WTC11 (cell line): Measurements from ENCODE around the gene SLC2A6. TPM values are rescaled to one million over a fixed set of nuclear protein-coding genes. Genes with fewer than 3 reads are reported as not detected.

Experiments used
- ATAC-seq: fragments of 200-7000 bp; cut with Tn5 transposase; 2 replicates; pipeline ENCODE4 v1.10.0; 2021; ENCODE audit warnings: mild to moderate bottlenecking, moderate library complexity
- CTCF ChIA-PET: fragments of 300-600 bp; sonication (Branson Sonifier 250); formaldehyde crosslinking; loops from one replicate; lab custom pipeline; 2021; ENCODE audit warnings: antibody characterized with exemption; lab: Charles Lee
- POLR2A ChIA-PET: fragments of 350-600 bp; sonication (Branson Sonifier 250); formaldehyde crosslinking; loops from one replicate; lab custom pipeline; 2021; ENCODE audit warnings: antibody characterized with exemption; lab: Charles Lee
- DNase-seq: peaks from one replicate; pipeline ENCODE4 v3.0.0; 2021; ENCODE audit warnings: low spot score
- H3K27ac Mint-ChIP-seq: 2 replicates; pipeline ENCODE4 v1.8.0; 2021; ENCODE audit warnings: mixed read lengths
- H3K27me3 Mint-ChIP-seq: 2 replicates; pipeline ENCODE4 v1.8.0; 2021; ENCODE audit warnings: low read depth, mild to moderate bottlenecking, moderate library complexity, mixed read lengths
- H3K36me3 Mint-ChIP-seq: 2 replicates; pipeline ENCODE4 v1.8.0; 2021; ENCODE audit warnings: mixed read lengths
- H3K4me1 Mint-ChIP-seq: 2 replicates; pipeline ENCODE4 v1.8.0; 2022; ENCODE audit warnings: mixed read lengths
- H3K4me3 Mint-ChIP-seq: 2 replicates; pipeline ENCODE4 v1.8.0; 2021; ENCODE audit warnings: mild to moderate bottlenecking, moderate library complexity, mixed read lengths
- H3K9me3 Mint-ChIP-seq: 2 replicates; pipeline ENCODE4 v1.8.0; 2021; ENCODE audit warnings: mixed read lengths
- ARID4B ChIP-seq: sonication (generic); formaldehyde crosslinking; IDR thresholded peaks from 2 replicates; pipeline ENCODE4 v1.8.0; 2023; ENCODE audit warnings: missing genetic modification reagents, mild to moderate bottlenecking, borderline replicate concordance
- ATF2 ChIP-seq: sonication (generic); formaldehyde crosslinking; IDR thresholded peaks from 2 replicates; pipeline ENCODE4 v1.8.1; 2022; ENCODE audit warnings: low read depth, missing genetic modification reagents, borderline replicate concordance
- CREM ChIP-seq: sonication (generic); formaldehyde crosslinking; IDR thresholded peaks from 2 replicates; pipeline ENCODE4 v1.8.1; 2022; ENCODE audit warnings: mild to moderate bottlenecking, missing genetic modification reagents, moderate library complexity
- ELF4 ChIP-seq: sonication (generic); formaldehyde crosslinking; IDR thresholded peaks from 2 replicates; pipeline ENCODE4 v1.8.1; 2022; ENCODE audit warnings: low read depth, mild to moderate bottlenecking, moderate library complexity, missing genetic modification reagents
- EMX1 ChIP-seq: fragments of 250-450 bp; sonication (Bioruptor Pico); IDR thresholded peaks from 2 replicates; pipeline ENCODE4 v1.8.0; 2021; ENCODE audit warnings: mild to moderate bottlenecking
- FOXK1 ChIP-seq: sonication (generic); formaldehyde crosslinking; IDR thresholded peaks from 2 replicates; pipeline ENCODE4 v1.8.0; 2022; ENCODE audit warnings: mild to moderate bottlenecking, moderate library complexity, missing genetic modification reagents
- FOXP4 ChIP-seq: sonication (generic); formaldehyde crosslinking; IDR thresholded peaks from 2 replicates; pipeline ENCODE4 v1.8.0; 2022; ENCODE audit warnings: mild to moderate bottlenecking, missing genetic modification reagents
- GABPB1 ChIP-seq: sonication (generic); formaldehyde crosslinking; IDR thresholded peaks from 2 replicates; pipeline ENCODE4 v1.8.1; 2023; ENCODE audit warnings: mild to moderate bottlenecking, missing genetic modification reagents
- NR3C1 ChIP-seq: sonication (generic); formaldehyde crosslinking; conservative IDR thresholded peaks from 2 replicates; pipeline ENCODE4 v1.8.1; 2023; ENCODE audit warnings: low read depth, mild to moderate bottlenecking, missing genetic modification reagents
- SMAD4 ChIP-seq: sonication (generic); formaldehyde crosslinking; IDR thresholded peaks from 2 replicates; pipeline ENCODE4 v1.8.0; 2022; ENCODE audit warnings: mild to moderate bottlenecking, missing genetic modification reagents
- TEAD1 ChIP-seq: sonication (generic); formaldehyde crosslinking; IDR thresholded peaks from 2 replicates; pipeline ENCODE4 v1.8.0; 2022; ENCODE audit warnings: mild to moderate bottlenecking, missing genetic modification reagents
- USF2 ChIP-seq: sonication (generic); formaldehyde crosslinking; IDR thresholded peaks from 2 replicates; pipeline ENCODE4 v1.8.1; 2023; ENCODE audit warnings: mild to moderate bottlenecking, missing genetic modification reagents, moderate library complexity
- ZMAT4 ChIP-seq: fragments of 250-450 bp; sonication (Bioruptor Pico); IDR thresholded peaks from 2 replicates; pipeline ENCODE4 v1.9.0; 2021; ENCODE audit warnings: mild to moderate bottlenecking
- total RNA-seq: library from RNA; stranded (reverse); gene quantifications from 3 replicates; pipeline ENCODE4 v1.2.3, GENCODE V29; 2021
- TF ChIP-seq, protein P1 (sequence below): fragments of 250-450 bp; sonication (Bioruptor Pico); IDR thresholded peaks from 2 replicates; pipeline ENCODE4 v1.9.0; 2021; ENCODE audit warnings: moderate library complexity, mild to moderate bottlenecking, inconsistent platforms, borderline replicate concordance
- TF ChIP-seq, protein P2 (sequence below): sonication (generic); formaldehyde crosslinking; IDR thresholded peaks from 2 replicates; pipeline ENCODE4 v1.8.1; 2022; ENCODE audit warnings: mild to moderate bottlenecking, moderate library complexity, missing genetic modification reagents
- TF ChIP-seq, protein P3 (sequence below): sonication (generic); formaldehyde crosslinking; IDR thresholded peaks from 2 replicates; pipeline ENCODE4 v1.8.0; 2022; ENCODE audit warnings: mild to moderate bottlenecking, missing genetic modification reagents

The SLC2A6 gene
- total RNA-seq, 1 experiment from 2014 or later: 16.6 TPM

DNA sequence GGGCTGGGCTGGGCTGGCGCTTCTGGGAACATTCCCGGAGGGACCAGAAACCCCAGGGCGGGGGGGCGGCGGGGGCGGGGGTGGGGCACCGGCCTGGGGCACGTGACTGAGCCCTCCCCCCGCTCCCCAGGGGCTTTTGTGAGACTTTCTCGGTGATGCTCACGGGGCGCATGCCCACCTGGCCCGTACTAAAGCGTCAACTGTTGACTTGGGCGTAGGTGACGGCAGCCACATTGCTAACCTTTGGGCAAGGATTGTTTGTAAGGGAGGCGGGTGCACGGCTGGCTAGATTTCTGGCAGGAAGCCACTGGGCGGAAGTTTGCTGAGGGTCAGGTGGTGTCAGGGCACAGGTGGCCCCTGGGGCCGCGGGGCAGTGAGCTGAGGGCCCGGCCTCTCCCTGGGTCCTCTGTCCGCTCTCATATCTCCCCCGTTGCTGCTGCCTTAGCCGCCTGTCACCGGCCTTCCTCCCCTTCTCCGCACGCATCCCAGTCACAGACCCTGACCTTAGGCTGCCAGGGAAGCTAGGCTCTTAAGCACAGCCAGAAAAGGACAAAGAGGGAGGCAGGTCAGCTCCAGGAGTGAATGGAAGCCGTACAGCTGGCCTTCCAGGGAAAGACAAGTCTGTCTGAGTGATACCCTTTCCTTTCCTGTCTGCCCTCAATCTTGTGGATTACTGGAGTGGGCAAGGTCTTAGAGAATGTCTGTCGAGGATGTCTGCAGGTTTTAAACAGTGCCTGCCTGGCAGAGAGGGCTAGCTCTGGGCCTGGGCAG is 18.3 kb downstream of the SLC2A6 start:
- Mint-ChIP-seq H3K9me3 (no peaks in the 10 kb centered on the region), H3K4me1 (peaks cover 31% of the 10 kb centered on the region), H3K4me3 (peak overlapping the region; percentile 82), H3K27ac (peak overlapping the region; percentile 96), H3K27me3 (no peaks in the 10 kb centered on the region), H3K36me3 (peaks cover 3% of the 10 kb centered on the region; the same call in 1 of the 2 replicates)
- peak; percentile 76 for DNase-seq
- POLR2A ChIA-PET: interaction anchor here (0.5 to 2.6 kb wide), 2 partner anchors 18 to 112 kb away, joined by 3 to 10 read pairs; partner anchors contain the start of genes MED22 and RPL7A
- no peak for ATAC-seq
- no peak for TF ChIP-seq ATF2 (CRISPR knock-in tag)
- TF ChIP-seq, protein P1, sequence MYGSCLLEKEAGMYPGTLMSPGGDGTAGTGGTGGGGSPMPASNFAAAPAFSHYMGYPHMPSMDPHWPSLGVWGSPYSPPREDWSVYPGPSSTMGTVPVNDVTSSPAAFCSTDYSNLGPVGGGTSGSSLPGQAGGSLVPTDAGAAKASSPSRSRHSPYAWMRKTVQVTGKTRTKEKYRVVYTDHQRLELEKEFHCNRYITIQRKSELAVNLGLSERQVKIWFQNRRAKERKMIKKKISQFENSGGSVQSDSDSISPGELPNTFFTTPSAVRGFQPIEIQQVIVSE (CRISPR knock-in tag): no peak
- no peak for TF ChIP-seq ZMAT4 (CRISPR knock-in tag)
- peak; percentile 43; the same call in 1 of the 2 replicates for TF ChIP-seq GABPB1 (CRISPR knock-in tag)
- TF ChIP-seq CREM: no peak
- peak; percentile 81 for TF ChIP-seq USF2 (CRISPR knock-in tag)
- TF ChIP-seq NR3C1 (CRISPR knock-in tag): no peak
- TF ChIP-seq, protein P2, sequence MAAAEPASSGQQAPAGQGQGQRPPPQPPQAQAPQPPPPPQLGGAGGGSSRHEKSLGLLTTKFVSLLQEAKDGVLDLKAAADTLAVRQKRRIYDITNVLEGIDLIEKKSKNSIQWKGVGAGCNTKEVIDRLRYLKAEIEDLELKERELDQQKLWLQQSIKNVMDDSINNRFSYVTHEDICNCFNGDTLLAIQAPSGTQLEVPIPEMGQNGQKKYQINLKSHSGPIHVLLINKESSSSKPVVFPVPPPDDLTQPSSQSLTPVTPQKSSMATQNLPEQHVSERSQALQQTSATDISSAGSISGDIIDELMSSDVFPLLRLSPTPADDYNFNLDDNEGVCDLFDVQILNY (CRISPR knock-in tag): 0 out of 2 replicates have a peak, but pooled peaks have one; percentile 2
- no peak for TF ChIP-seq EMX1 (CRISPR knock-in tag)
- no peak for TF ChIP-seq ELF4 (CRISPR knock-in tag)
- TF ChIP-seq SMAD4 (CRISPR knock-in tag): no peak
- TF ChIP-seq TEAD1 (CRISPR knock-in tag): no peak
- TF ChIP-seq FOXP4 (CRISPR knock-in tag): no peak
- TF ChIP-seq ARID4B: no peak
- TF ChIP-seq FOXK1: 0 out of 2 replicates have a peak, but pooled peaks have one; percentile 37
- TF ChIP-seq, protein P3, sequence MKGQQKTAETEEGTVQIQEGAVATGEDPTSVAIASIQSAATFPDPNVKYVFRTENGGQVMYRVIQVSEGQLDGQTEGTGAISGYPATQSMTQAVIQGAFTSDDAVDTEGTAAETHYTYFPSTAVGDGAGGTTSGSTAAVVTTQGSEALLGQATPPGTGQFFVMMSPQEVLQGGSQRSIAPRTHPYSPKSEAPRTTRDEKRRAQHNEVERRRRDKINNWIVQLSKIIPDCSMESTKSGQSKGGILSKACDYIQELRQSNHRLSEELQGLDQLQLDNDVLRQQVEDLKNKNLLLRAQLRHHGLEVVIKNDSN (CRISPR knock-in tag): peak; percentile 82
- TF ChIP-seq, all 79 proteins: peak for 5
- CTCF ChIA-PET: interaction anchor here (0.6 to 2.9 kb wide), 14 partner anchors 12 to 278 kb away, joined by 3 to 29 read pairs (median 8); partner anchors contain the start of genes REXO4, SARDH and SLC2A6
